HEK293 (cell line): Measurements from ENCODE around the gene RIN2.

ENCODE experiments used
- CTCF ChIA-PET: fragments of 350-600 bp; formaldehyde crosslinking; extraction: SDS; loops from one replicate; lab custom pipeline; 2021; ENCODE audit warnings: antibody characterized with exemption; lab: Yijun Ruan, JAX
- POLR2A ChIA-PET: fragments of 300-600 bp; formaldehyde crosslinking; extraction: SDS; loops from one replicate; lab custom pipeline; 2020; ENCODE audit warnings: antibody characterized with exemption, inconsistent platforms; lab: Yijun Ruan, JAX
- H3K27ac ChIP-seq: fragments of 200-500 bp; sonication (Bioruptor generic); 2 replicates; pipeline ENCODE4 v1.5.1; 2014; ENCODE audit warnings: low read depth, low read length, control low read depth, inconsistent platforms; ENCODE audit errors: extremely low read depth
- H3K36me3 ChIP-seq, 2 experiments: fragments of 200-500 bp in 1 of 2; sonication (Bioruptor generic) in 1 of 2; 1 replicate in 1 of 2; 2 replicates in 1 of 2; pipeline ENCODE4 v1.5.1; 2014 to 2017; ENCODE audit warnings: inconsistent platforms in 2 of 2, low read length in 2 of 2; ENCODE audit not compliant: control insufficient read depth in 2 of 2, insufficient read depth in 1 of 2
- H3K4me1 ChIP-seq: fragments of 200-500 bp; sonication (Bioruptor generic); 2 replicates; pipeline ENCODE4 v1.5.1; 2014; ENCODE audit warnings: mild to moderate bottlenecking, low read length, inconsistent platforms; ENCODE audit not compliant: control insufficient read depth, insufficient read depth
- H3K4me3 ChIP-seq: 2 replicates; pipeline ENCODE4 v1.5.1; 2011; ENCODE audit warnings: low read depth, mild to moderate bottlenecking, control low read depth, low read length, moderate library complexity
- H3K9me3 ChIP-seq: fragments of 200-500 bp; sonication (Bioruptor generic); 2 replicates; pipeline ENCODE4 v1.5.1; 2014; ENCODE audit warnings: low read depth, low read length, inconsistent platforms; ENCODE audit not compliant: control insufficient read depth, insufficient read depth
- BCL6B ChIP-seq: fragments of 450-650 bp; formaldehyde crosslinking; IDR thresholded peaks from 2 replicates; pipeline ENCODE4 v1.5.1; 2017; ENCODE audit warnings: missing biosample characterization, missing genetic modification characterization
- PBX3 ChIP-seq: sonication (generic); formaldehyde crosslinking; IDR thresholded peaks from 2 replicates; pipeline ENCODE4 v1.8.1; 2022; ENCODE audit warnings: mild to moderate bottlenecking, moderate library complexity, missing genetic modification reagents
- SCRT1 ChIP-seq: fragments of 450-650 bp; formaldehyde crosslinking; IDR thresholded peaks from 2 replicates; pipeline ENCODE4 v1.5.1; 2016; ENCODE audit warnings: missing biosample characterization, missing genetic modification characterization, borderline replicate concordance
- SCRT2 ChIP-seq: fragments of 450-650 bp; formaldehyde crosslinking; IDR thresholded peaks from 2 replicates; pipeline ENCODE4 v1.5.1; 2016; ENCODE audit warnings: missing biosample characterization, missing genetic modification characterization
- SP3 ChIP-seq: fragments of 450-650 bp; formaldehyde crosslinking; IDR thresholded peaks from 2 replicates; pipeline ENCODE4 v1.5.1; 2016; ENCODE audit warnings: missing biosample characterization, missing genetic modification characterization
- ZBTB7A ChIP-seq: fragments of 450-650 bp; formaldehyde crosslinking; IDR thresholded peaks from 2 replicates; pipeline ENCODE4 v1.5.1; 2016; ENCODE audit warnings: low read depth, missing biosample characterization, missing genetic modification characterization
- ZNF114 ChIP-seq: fragments of 450-650 bp; formaldehyde crosslinking; IDR thresholded peaks from 2 replicates; pipeline ENCODE4 v1.5.0; 2017; ENCODE audit warnings: missing biosample characterization, missing genetic modification characterization
- ZNF146 ChIP-seq: fragments of 450-650 bp; formaldehyde crosslinking; IDR thresholded peaks from 2 replicates; pipeline ENCODE4 v1.5.1; 2016; ENCODE audit warnings: missing biosample characterization, missing genetic modification characterization
- ZNF239 ChIP-seq: fragments of 450-650 bp; formaldehyde crosslinking; IDR thresholded peaks from 2 replicates; pipeline ENCODE4 v1.5.1; 2016; ENCODE audit warnings: missing biosample characterization, missing genetic modification characterization
- ZNF24 ChIP-seq: fragments of 450-650 bp; formaldehyde crosslinking; IDR thresholded peaks from 2 replicates; pipeline ENCODE4 v1.5.1; 2016; ENCODE audit warnings: missing biosample characterization, missing genetic modification characterization
- ZNF266 ChIP-seq: fragments of 450-650 bp; formaldehyde crosslinking; IDR thresholded peaks from 2 replicates; pipeline ENCODE4 v1.5.1; 2016; ENCODE audit warnings: missing biosample characterization, missing genetic modification characterization, low read depth
- ZNF335 ChIP-seq: fragments of 450-650 bp; formaldehyde crosslinking; conservative IDR thresholded peaks from 2 replicates; pipeline ENCODE4 v1.5.1; 2016; ENCODE audit warnings: missing biosample characterization, missing genetic modification characterization
- ZNF510 ChIP-seq: fragments of 450-650 bp; formaldehyde crosslinking; IDR thresholded peaks from 2 replicates; pipeline ENCODE4 v1.5.1; 2018; ENCODE audit warnings: mild to moderate bottlenecking, missing genetic modification characterization, missing biosample characterization; ENCODE audit not compliant: insufficient replicate concordance
- ZNF560 ChIP-seq: fragments of 450-650 bp; formaldehyde crosslinking; IDR thresholded peaks from 2 replicates; pipeline ENCODE4 v1.5.1; 2017; ENCODE audit warnings: missing biosample characterization, missing genetic modification characterization, borderline replicate concordance
- ZNF561 ChIP-seq: fragments of 450-650 bp; IDR thresholded peaks from 2 replicates; pipeline ENCODE4 v1.5.1; 2018; ENCODE audit warnings: missing biosample characterization, missing genetic modification characterization, borderline replicate concordance
- ZNF621 ChIP-seq: fragments of 450-650 bp; formaldehyde crosslinking; IDR thresholded peaks from 2 replicates; pipeline ENCODE4 v1.5.1; 2017; ENCODE audit warnings: missing biosample characterization, missing genetic modification characterization
- ZSCAN23 ChIP-seq: fragments of 450-650 bp; formaldehyde crosslinking; IDR thresholded peaks from 2 replicates; pipeline ENCODE4 v1.5.1; 2016; ENCODE audit warnings: missing biosample characterization, missing genetic modification characterization
- ZXDB ChIP-seq: fragments of 450-650 bp; formaldehyde crosslinking; IDR thresholded peaks from 2 replicates; pipeline ENCODE4 v1.5.1; 2016; ENCODE audit warnings: missing biosample characterization, missing genetic modification characterization

RIN2 gene

GRCh38 chr20:19781235-19781634 is 23.2 kb downstream of the RIN2 start:
- Histone ChIP-seq H3K9me3 (no peaks in the 10 kb centered on the region), H3K4me1 (peaks cover 6% of the 10 kb centered on the region; the same call in 1 of the 2 replicates), H3K27ac (no peak overlapping the region), H3K36me3 (no peaks in the 10 kb centered on the region), H3K4me3 (no peak overlapping the region)
- ChIA-PET POLR2A (no interaction called here), CTCF (interaction anchor here (0.6 to 1.4 kb wide), 4 partner anchors 40 to 457 kb away, joined by 3 to 4 read pairs (median 3); no protein-coding TSS in a partner anchor)
- TF ChIP-seq ZNF239: no peak

- ChIA-PET CTCF (interaction anchor here (0.6 to 0.8 kb wide), 3 partner anchors 90 to 258 kb away, joined by 3 to 8 read pairs (median 5); no protein-coding TSS in a partner anchor), POLR2A (interaction anchor here (0.6 kb wide), 1 partner anchor 230 kb away, joined by 3 read pairs; no protein-coding TSS in a partner anchor)
- Histone ChIP-seq H3K9me3 (no peaks in the 10 kb centered on the region), H3K4me3 (no peak overlapping the region), H3K27ac (no peak overlapping the region), H3K36me3 (no peaks in the 10 kb centered on the region), H3K4me1 (peaks cover 6% of the 10 kb centered on the region; the same call in 1 of the 2 replicates)
- TF ChIP-seq SCRT1 (peak; percentile 62; the same call in 1 of the 2 replicates), SCRT2 (tag by site-specific recombination) (peak; percentile 66), PBX3 (CRISPR knock-in tag) (no peak)
Observed at GRCh38 chr20:19782669-19783068, 24.6 kb downstream of the RIN2 start.

GRCh38 chr20:19783966-19784401 is 25.9 kb downstream of the RIN2 start:
- no peaks in the 10 kb centered on the region for H3K36me3 ChIP-seq
- TF ChIP-seq ZBTB7A (tag by site-specific recombination) (no peak), ZNF560 (tag by site-specific recombination) (no peak), ZNF146 (no peak), ZXDB (tag by site-specific recombination) (no peak), BCL6B (tag by site-specific recombination) (no peak), ZNF114 (tag by site-specific recombination) (no peak), ZNF266 (tag by site-specific recombination) (no peak), ZSCAN23 (tag by site-specific recombination) (no peak), ZNF561 (tag by site-specific recombination) (no peak), SP3 (no peak), ZNF510 (tag by site-specific recombination) (no peak), ZNF239 (no peak), ZNF335 (tag by site-specific recombination) (no peak), ZNF621 (tag by site-specific recombination) (no peak), ZNF24 (tag by site-specific recombination) (no peak)
- H3K9me3 ChIP-seq: no peaks in the 10 kb centered on the region
- CTCF ChIA-PET: interaction anchor here (0.6 to 1.3 kb wide), 7 partner anchors 20 to 233 kb away, joined by 3 to 4 read pairs (median 3); partner anchors contain the start of gene NAA20
- no peak overlapping the region for H3K4me3 ChIP-seq
- POLR2A ChIA-PET: interaction anchor here (1.9 kb wide), 1 partner anchor 233 kb away, joined by 4 read pairs; the partner anchor contains the start of gene NAA20
- H3K4me1 ChIP-seq: peaks cover 6% of the 10 kb centered on the region; the same call in 1 of the 2 replicates
- H3K27ac ChIP-seq: no peak overlapping the region
